SH-SY5Y (cell line): ENCODE measurements around the gene CCDC88A.

Experiments used
- GATA2 ChIP-seq: IDR thresholded peaks from 2 replicates; pipeline ENCODE4 v1.6.1; 2011; ENCODE audit warnings: mild to moderate bottlenecking, low read depth, low read length
- GATA3 ChIP-seq: IDR thresholded peaks from 2 replicates; pipeline ENCODE4 v1.6.1; 2011; ENCODE audit warnings: low read depth, mild to moderate bottlenecking, low read length, moderate library complexity

GRCh38 chr2:55245411-55245810 is 174.2 kb downstream of the CCDC88A start:
- no peak for TF ChIP-seq GATA3
- no peak for TF ChIP-seq GATA2
